ENCODE measurements around the gene CA5A. TPM values are rescaled to one million over a fixed set of nuclear protein-coding genes. Genes with fewer than 3 reads are reported as not detected.
A peak's percentile ranks its signal among the peaks of the same experiment; 100 is the strongest.
"Not testable (repeated sequence)": the region's sequence is repeated elsewhere in the genome, so short reads cannot be mapped to it uniquely, and the experiment has no call there.

The CA5A gene
- total RNA-seq, 1 donor from 2014 or later = not detected

DNA sequence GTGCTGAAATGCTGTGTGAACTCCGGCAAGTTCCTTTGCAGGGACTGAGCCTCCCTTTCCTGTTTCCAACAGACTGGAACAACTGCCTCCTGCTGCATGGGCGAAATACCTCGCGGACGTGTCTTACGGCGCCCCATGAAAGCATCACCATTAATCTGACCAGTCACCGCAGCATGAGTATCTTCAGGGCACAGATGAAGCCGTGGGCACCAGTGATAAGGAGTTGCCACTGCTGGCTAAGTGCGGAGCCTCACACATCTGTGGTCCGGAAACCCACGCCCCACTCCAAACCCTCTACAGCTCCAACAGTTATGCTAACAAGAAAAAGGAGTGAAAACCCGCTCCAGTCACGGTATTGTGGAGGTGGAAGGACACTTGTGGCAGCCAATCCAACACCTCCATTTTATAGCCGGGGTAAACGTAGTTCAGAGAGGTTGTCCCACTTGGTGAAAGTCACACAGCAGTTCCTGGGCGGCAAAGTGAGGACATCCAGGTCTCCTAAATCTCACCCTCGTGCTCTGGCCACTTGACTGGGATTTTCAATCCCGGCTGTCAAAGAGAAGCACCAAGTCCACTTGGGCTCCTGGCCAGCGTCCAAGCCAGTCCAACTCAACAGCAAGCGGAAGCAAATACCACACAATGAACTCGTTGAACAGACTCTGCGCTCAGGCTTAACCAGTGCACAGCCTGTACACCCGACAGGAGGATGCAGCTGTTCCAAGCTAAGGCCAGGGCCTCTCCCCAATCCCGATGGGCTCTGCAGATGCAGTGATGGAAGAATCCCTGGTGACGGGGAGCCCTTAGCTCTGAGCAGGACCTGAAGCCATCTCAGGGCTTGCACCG lies 78.0 kb downstream of the CA5A start:
- peak; percentile 77 for DNase-seq
- peak; percentile 30 for ATAC-seq
- intact Hi-C loops (cut with micrococcal nuclease) = not testable (repeated sequence)

DNA sequence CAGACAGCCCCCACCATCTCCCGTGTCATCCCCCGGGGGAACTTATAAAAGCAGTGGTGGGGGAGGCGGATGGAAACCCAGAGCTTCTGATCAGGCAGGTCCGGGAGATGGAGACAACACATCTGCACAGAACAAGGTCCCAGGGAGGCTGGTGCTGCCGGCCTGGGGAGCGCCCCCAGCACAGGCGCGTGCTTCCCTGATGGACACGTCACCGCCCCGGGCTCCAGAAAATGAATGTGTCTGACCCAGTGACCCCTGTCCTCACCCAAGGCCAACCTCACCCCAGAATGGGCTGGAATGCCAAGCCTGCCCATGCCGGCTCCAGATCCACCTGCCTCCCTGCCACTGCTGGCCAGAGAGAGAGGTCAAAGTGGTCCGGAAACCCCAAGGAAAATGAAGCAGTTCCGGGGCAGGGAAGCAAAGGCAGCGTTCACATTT lies 79.5 kb downstream of the CA5A start:
- DNase-seq (no peak), ATAC-seq (no peak)
- intact Hi-C loops (cut with micrococcal nuclease) = no loop called here

DNA sequence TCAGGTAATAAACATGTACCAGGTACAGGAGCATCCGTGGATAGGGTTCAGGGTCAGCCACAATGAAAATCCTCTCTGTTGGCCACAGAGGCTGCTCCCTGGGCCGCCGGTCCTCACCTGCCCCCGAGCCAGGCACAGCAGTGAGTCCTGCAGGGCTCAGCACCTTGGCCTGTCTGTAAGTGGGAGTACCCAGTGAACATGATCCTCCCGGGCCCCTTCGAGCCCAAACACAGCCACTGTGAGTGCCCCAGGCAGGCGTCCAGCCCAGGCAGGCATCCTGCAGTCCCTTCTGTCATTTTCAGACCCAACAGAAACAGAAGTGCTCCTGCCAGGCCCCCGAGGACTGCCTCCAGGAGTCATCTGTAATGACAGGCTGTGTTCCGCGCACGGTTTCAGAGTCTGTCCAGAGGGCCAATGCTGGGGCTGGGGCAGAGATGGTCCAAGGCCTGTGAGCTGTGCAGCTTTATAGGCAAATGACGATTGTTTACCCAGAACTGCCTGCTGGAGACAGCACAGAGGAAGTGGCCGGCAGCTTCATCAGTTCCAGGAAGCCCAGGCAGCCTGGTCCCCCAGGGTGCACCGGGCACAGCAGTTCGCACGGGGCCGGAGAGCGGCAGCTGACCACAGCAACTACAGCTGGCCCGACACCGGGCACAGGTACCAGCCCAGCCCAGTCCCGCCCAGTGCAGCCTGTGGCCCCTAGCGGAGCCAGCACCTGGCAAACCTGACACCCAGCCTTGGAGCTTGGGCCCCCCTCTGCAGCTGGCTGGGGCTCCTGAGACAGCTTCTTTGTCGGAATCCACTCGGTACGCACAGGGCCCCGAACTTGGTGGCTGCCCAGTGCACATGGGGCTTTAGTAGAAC lies 80.2 kb downstream of the CA5A start:
- ATAC-seq (peak; percentile 13), DNase-seq (peak; percentile 71)
- intact Hi-C loops (cut with micrococcal nuclease) = no loop called here

DNA sequence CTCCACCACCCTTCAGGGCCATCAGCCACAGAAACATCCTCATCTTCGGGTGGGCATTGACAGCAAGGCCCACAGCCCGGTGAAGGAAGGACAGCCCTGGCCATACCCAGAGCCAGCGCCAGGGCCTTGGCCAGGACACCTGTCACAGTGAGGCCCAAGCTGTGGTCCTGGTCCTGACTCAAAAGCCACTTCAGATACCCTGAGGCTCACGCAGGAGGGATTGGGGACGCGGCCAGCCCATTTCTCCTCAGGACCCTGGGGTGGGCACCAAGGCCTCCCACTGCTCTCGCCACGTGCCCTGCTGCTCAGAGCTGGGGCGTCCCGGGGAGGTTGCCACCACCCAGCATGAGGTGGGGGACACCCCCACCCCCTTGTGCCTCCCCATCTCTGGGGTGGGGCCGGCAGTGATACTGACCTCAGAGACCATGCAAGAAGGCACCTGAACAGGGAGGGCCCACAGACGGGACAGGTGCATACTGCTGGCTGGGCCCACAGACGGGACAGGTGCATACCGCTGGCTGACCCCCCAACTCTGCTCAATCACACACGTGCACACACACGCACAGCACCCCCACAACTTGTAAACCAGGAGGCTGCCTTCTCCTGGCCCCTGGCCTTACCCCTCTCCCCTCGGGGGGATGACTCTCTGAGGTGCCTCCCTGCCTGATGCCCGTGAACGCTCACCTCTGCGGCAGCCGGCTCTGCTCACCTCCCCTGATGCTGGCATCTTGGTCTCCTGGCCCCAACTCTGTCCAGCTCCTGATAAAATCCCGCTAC lies 81.2 kb downstream of the CA5A start:
- intact Hi-C loops (cut with micrococcal nuclease) = no loop called here
- DNase-seq = no peak
- no peak for ATAC-seq

DNA sequence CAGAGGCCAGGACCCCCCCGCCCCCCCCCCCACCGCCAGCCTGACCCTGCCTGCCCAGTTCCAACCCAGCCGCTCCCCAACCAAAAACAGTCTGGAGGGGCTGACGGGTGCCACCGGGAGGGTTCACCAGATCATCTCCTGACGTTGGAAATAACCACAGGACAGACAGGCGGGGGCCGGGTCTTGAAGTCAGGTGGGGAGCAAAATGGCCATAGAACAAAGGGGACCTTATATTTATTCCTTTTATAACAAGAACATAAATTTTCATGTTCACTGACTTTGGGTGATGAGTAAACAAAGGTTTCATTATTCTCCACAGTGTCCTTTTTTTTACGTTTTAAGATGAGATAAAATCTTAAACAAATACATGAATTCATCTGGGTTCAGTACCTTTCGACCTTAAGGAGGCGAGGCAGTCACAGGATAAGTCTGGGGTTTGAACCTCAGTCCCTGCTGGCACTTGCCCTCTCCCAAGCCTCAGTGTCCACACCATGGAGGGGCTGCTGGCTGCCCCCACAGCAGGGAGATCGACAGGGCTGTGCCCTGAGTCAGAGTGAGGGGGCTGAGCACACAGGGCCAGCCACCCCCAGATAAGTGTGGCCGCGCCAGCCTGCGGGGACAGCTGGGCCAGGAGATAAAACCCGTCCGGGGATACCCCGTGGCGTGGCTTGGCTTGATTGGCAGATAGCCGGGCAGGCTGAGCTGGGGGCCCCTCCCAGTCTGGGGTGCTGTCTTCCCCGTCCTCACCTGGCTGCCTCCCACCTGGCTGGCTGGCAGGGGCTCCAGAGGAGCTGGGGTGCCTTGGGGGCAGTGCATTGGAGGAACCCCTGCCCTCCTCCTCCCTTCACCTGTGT lies 82.0 kb downstream of the CA5A start:
- no peak for DNase-seq
- ATAC-seq = no peak
- intact Hi-C loops (cut with micrococcal nuclease) = no loop called here

DNA sequence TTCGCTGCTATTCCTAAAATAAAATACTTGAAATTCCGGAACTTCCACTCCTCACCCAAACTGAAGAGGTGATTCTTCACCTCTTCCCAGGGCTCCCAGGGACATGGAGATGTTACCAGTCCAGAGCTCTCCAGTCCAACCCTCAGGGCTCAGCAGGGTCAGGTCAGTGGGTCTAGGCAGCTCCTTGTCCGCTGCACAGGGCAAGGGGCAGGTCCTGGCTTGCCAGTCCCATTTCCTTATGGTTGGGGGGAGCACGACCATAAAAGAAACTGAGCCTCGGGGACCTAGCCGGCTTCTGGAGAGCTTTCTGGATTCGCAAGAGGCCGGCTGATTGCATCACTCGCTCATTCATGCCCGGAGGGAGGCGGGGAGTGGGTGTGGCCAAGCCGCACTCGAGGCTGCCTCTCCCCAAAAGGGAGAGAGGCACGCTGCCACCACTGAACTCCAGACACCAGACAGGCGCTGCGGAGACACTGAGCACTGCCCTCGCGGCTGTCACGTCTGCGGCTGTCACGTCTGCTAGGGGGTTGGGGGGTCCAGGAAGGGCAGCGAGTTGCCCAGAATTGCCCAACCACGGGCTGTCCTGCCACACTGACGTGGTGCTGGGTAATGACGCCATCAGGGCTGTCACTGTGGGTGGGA lies 82.8 kb downstream of the CA5A start:
- DNase-seq (peak; percentile 96), ATAC-seq (peak; percentile 92)
- intact Hi-C loops (cut with micrococcal nuclease) = no loop called here

DNA sequence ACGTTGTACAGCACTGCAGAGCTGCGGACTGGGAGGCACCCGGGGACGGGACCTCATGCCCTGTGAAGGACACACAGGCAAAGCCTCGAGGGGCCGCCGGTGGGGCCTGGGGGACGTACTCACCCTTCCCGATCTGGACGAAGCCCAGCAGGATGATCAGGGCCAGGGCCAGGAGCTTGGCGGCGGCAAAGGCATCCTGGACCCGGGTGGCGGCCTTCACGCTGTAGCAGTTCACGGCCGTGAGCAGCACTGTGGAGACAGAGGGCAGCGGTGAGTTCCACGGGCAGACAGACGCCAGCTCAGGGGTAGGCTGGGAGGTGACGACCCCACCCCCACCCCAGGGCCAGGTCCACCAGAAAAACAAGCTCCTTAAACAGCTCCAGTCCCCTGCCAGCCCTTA lies 84.7 kb downstream of the CA5A start:
- intact Hi-C loops (cut with micrococcal nuclease) = no loop called here
- ATAC-seq (no peak), DNase-seq (no peak)

DNA sequence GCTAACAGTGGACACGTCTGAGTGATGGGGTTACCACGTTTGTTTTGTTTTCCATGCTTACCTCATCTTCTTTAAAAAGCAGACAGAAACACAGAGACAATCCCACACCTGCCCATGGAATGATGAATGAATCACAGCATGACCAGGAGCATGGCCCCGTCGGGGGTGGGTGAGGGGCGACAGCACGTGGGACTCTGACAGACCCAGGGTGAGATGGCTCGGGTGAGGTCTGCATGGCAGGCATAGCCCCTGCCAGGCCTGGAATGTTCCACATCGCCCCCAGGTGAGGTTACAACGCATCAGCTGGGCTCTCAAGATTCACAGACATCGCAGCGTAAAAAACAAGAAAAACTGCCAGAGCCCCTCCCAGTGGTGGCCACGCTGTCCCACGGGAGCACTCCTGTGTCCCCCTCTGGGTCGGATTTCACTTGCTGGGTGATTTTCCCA lies 85.2 kb downstream of the CA5A start:
- DNase-seq = no peak
- no peak for ATAC-seq
- intact Hi-C loops (cut with micrococcal nuclease) = no loop called here

DNA sequence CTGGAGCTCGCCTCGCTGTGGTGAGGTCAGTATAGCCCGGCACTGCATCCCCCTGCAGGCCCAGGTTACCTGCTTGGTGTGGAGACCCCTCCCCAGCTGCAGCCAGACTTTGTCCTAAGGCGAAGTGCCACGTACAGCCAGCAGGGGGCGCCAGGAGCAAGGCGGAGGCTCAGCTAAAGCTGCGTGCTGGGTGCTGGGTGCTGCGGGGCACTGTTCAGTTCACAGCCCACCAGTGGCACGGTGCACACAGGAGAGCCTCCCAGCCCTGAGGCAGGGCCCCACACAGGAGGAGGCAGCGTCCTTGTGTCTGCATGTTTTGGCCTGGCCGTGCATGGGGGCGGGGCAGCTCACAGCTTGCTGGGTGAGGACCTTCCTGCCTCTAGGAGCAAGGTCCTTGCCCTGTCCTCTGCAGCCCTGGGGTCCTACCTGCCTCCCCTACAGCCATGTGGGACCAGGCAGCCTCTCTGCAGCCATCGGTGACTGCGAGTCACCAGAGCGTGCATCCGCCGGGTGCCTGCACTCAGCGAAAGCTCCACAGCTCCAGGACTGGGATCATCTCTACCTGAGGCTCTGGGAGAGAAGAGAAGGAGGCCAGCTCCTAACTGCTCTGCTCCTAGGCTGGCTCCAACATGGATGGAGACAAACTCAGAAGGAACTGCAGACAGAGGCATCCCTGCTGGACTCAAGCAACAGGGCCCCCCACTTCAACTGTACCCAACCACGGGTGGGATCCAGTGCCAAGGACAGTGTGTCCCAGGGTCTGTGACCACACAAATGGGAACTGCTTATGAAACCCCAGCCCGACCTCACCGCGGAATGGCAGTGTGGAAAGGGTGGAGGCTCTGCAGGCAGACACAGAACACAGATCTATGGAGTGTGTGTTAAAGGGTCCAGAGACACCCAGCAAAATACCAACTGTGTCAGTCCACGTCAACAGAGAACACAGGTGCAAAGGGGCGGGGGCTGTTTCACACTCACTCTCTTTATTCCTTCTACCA lies 86.0 kb downstream of the CA5A start:
- peak; percentile 13 for ATAC-seq
- peak; percentile 79 for DNase-seq
- intact Hi-C loops (cut with micrococcal nuclease) = no loop called here

DNA sequence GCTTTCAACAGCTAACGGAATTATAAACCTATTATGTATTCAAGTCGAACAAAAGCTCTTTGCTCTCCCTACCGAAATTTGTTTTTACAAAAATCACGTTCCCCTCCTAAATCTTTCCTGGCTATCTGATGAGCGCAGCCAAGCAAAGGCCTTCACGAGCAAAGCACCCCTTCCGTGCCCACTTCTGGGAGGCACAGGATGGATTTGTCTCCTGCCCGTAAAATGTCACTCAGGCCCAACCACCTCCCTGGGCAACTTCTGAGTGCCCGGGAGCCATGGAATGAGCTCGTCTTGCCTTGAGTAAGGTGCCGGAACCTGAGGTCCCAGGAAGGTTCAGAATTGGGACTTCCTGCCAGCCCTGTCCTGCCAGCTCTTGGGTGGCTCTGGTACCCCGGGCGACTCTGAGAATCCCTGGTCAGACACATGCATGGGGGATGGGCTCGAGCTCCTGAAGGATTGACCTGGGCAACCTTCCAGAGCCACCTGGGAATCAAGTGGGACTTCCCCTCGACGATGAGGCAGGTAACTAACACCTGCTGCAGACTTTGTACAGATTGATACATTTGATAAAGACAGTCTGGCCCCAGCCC lies 86.8 kb downstream of the CA5A start:
- intact Hi-C loops (cut with micrococcal nuclease) = no loop called here

DNA sequence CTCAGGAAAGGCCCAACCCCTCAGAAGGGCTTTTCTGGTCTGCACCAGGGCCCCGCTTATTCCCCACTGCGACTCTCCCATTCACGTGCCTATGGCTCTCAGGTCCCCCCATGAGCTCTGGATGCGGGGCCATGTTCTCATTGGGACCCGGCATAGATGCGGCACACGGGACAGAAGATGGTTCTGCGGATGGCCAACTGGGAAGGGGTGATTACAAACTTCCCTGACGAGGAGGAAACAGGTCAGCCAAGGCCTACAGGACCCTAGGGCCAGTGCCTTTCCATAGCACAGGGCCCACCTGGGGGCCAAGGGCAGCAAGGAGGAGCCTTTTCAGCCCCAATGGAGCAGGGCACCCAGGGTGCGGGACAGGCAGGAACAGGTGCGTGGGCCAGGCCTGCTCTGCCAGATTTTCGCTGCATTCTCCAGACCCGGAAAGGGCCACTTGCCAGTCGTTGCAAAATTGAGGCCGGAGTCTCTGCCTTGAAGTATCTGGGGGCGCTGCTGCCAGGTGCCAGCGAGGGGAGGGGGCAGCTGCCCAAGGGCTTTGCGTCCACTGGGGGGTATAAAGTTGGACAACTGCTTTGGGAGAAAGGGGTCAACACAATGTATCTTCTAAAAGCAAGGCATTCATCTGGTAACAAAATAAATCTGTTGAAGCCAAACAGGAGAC lies 87.5 kb downstream of the CA5A start:
- DNase-seq = no peak
- intact Hi-C loops (cut with micrococcal nuclease) = no loop called here
- ATAC-seq = no peak

More for the DNA sequence above, 86.8 kb downstream of the CA5A start:
- ATAC-seq = no peak
- DNase-seq = no peak

DNA sequence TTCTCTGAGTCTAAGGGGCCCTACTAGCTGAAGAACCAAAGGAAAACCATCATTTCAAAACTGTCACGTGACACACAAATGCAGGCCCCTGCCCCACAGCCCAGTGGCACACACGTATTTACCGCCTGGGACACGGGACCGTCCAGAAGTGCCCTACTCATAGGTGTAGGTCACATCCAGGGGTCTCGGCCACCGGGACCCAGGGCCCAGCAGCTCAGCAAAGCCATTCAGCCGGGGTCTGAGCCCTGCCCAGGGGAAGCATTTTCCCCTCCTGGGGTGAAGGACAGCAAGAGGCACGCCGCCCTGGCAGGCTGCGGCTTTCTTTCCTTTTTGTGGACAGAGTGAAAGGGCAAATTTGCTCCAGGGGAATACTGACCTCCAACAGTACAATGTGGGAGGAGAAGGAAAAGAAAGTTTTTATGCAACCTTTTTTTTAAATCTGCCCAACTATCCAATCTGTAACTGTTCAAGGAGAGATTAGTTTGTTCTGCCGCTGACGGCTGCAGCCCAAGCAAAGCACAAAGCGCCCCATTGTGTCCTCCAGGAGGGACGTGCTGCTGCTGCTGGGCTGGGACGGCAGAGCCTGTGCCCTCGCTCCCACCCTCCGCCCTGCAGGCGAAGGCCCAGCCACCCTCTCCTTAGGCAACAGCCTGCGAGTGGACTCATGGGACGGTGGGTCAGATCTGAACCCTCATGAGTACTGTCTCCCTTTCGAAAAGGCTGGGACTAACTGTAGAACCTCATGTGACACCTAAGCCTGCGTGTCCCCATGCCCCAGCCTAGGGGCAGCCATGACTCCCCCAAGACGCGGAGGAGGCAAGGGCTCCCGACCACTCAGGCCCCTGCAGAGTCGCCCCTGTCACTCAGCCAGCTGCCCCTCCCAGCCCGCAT lies 88.3 kb downstream of the CA5A start:
- intact Hi-C loops (cut with micrococcal nuclease) = no loop called here
- DNase-seq = no peak
- ATAC-seq = peak; percentile 15

DNA sequence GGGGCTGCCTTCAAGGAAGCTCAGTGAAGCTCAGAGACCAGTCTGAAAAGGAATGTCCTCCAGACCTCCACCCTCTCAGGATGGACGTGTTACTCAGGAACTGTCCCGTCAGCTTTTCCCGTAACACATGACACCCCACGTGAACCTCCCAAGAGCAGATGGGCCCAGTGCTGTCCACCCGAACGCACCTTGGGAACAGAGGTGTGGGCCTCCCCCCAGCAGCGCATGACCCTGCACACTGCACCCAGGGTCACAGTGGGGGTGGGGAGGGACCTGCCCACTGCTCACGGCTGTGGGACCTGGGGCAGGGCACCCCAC lies 88.9 kb downstream of the CA5A start:
- intact Hi-C loops (cut with micrococcal nuclease) = no loop called here
- no peak for DNase-seq
- no peak for ATAC-seq

DNA sequence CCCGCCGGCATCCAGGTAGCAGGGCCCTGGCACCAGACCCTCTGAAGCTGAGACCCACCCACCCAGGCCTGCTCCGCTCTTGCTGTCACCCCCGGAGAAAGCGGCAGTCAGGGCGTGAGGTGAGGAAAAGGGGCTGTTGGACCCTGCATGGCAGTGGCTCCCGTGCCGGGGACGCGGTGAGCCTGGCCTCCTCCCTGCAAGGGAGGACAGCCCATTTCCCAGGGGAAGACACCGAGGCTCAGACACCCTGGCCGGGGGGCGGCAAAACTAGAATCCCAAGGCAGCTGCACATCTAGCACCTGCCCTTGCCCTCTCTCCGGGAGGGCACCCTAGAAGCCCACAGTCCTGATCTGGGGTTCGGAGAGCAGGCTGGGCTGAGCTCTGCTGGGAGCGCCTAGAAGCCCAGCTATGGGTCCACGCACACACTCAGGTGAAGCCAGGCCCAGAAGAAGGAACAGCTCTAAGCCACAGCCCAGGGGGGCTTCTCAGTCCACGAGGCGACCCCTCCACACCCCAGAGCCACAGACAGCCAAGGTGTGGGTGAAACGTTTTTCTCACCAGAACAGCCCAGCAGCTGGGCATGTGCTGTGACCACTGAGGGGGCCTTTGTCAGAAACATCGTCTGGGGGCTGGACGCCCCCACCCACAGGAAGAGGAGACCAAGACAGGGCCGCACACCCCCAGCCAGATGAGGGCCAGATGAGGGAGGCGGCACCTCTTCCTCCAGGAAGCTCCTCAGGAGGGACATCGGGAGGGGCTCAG lies 89.4 kb downstream of the CA5A start:
- ATAC-seq (no peak), DNase-seq (no peak)
- intact Hi-C loops (cut with micrococcal nuclease) = no loop called here
